Measurements from ENCODE around the gene ZNF423.

ZNF423 gene

DNA sequence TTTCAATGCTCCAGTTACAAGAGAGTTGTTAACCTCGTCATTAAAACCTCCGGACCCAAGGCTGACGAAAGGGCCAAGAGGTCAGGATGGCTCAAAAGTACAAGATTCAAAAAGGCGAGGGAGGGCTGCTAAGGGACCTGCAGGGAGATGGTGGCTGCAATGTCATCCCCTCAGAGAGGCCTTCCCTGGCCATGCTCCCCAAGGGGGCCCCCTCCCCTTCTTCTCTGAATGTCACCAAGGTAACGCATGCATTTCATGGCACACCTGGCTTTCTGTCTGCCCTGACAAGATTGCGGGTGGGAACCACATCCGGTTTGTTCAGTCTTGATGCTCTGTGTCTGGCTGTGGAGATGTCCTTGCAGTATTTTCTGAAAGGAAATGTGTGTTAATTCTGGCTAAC lies 392.4 kb downstream of the ZNF423 start:
- no peak for DNase-seq

- no peak for DNase-seq
Measured at GRCh38 chr16:49462989-49463371, 392.9 kb downstream of the ZNF423 start.

- DNase-seq = no peak
Measured at GRCh38 chr16:49462362-49462988, 393.4 kb downstream of the ZNF423 start.

GRCh38 chr16:49461517-49461951 lies 394.4 kb downstream of the ZNF423 start:
- DNase-seq = no peak

DNA sequence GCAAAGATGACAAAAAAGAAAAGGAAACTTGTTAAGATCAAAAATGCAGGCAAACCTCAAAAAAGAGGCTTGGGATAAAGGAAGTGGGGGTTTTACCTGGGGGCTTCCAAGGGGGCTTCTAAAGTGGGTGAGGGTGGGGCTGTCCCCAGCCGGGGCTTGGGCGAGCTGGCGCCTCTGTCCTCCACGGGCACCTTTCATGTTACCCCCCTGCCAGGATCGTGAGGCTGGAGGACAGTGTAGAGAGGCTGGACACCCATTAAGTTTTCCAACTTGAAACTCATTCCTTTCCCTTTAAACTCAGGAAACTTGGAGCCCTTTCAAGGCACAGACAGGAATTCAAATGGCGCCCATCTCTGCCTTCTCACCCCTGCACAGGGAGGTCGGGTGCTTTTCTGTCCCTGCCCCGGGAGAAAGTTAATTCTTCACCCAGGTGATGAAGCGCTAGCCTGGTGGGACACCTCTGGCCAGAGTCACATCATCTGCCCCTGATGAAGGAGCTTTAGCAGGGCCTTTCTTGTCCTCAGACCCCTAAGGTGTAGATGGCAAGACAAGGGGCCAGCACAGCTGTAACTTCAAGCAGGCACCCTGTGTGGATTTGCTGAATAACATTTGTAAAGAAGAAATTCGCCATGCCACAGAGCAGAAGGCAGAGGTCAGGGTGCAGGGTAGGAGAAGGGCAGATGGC lies 395.0 kb downstream of the ZNF423 start:
- DNase-seq = no peak

- DNase-seq = no peak
Measured at GRCh38 chr16:49459953-49460735, 395.8 kb downstream of the ZNF423 start.

GRCh38 chr16:49458656-49459445 lies 397.1 kb downstream of the ZNF423 start:
- DNase-seq = no peak

DNA sequence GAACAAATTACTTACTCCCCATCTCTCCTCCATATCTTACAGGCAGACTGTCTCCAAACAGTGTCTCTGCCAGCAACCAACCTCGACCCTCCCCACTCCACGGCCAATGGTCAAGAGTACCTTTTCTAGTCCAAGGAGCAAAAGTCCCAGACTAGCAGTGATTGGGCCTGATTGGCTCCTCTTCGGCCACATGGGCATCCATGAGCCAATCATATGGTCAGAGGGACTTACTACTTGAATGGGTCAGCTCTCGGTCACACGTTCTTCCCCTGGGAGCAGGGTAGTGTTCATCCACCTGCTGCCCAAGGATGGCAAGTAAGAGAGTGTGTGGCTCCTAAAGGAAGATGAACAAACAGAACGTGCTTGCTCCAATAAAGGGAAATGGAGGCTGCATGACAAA lies 397.7 kb downstream of the ZNF423 start:
- no peak for DNase-seq

DNA sequence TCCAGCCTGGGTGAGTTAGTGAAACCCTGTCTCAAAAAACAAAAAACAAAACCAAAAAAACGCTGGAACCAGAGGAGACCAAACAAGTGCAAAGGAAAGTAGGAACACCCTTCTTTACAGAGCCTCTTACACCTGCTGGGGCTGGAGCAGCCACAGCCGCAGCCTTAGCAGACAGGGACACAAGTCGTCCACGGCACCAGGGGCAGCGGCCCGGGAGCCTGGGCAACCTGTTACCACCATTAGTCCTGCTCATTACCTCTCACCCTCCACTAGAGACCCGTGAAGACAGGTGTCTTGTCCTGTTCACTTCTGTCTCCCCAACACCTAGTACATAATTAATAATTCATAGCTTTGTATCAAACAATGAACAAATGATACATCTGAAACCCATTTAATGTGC lies 398.7 kb downstream of the ZNF423 start:
- no peak for DNase-seq

- no peak for DNase-seq
Measured at GRCh38 chr16:49456763-49457162, 399.1 kb downstream of the ZNF423 start.

GRCh38 chr16:49455991-49456745 lies 399.7 kb downstream of the ZNF423 start:
- DNase-seq = no peak

DNA sequence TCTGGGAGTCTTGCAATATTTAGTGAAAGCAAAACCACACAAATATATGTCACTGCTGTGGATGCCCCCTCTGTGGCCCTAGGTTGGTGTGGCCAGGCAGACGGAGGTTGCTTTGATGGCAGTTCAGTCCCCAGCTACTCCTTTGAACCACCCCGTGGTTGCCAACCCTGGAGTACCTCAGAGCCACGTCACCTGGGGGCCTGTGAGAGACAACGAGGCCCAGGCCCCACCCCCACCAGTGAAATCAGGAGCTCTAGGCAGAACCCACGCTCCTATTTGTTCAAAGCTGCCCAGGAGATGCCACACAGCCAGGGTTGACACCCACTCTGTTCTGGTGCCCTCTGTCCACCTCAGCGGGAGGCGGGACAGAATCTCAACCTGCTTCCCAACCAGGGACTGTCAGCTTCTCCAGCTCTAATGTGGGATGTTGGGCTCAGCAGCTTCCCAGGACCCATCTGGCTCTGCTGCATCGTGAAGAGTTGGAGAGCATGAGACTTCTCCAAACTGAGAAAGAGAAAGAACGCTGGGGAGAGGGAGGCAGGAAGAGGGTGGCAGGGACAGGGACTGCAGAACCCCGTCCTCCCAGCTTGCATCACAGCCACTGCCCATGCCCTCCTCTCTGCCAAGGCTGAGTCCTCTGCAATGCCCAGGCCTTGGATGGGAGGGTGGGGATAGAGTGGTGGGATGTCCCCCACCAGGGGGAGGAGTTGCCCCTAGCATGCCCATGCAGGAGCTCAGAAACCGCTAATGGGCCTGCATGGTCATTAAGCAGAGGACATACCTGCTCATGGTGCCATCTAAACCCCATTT lies 400.5 kb downstream of the ZNF423 start:
- DNase-seq = no peak

DNA sequence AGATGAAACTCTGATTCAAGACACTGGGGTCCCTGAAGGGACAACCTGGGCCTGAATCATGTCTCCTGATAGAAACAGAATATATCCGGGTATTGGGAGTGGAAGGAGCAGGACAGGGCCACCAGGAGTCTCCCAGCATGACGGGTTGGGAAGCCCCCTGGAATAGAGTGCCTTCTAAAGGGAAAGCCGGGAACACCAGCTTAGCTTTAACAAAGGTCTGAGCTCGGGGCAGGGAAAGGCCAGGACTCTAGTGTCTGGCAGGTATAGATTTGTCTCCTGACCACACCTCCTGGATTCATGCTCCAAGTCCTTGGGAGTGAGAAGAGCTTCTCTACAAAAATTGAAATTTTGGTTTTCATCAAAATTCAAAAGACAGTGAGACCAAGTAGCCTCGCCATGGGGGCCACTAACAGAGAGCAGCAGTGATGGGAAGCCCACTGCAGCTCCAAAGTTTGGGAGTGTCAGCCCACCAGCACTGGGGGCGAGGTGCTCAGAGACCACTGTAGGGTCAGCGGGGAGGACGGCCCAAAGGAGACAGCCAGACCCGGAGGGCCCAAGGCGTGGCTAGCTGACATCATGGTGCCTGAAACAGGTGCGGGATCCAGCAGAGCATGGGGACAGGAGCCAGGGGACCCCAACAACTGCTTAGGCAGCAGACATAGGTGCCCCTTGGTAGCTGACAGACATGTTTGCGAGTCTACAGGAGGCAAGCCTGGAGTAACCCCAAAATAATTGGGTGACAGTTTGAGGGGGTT lies 401.3 kb downstream of the ZNF423 start:
- DNase-seq = no peak

- no peak for DNase-seq
Measured at GRCh38 chr16:49453983-49454382, 401.9 kb downstream of the ZNF423 start.

GRCh38 chr16:49453021-49453420 lies 402.9 kb downstream of the ZNF423 start:
- DNase-seq = no peak

DNA sequence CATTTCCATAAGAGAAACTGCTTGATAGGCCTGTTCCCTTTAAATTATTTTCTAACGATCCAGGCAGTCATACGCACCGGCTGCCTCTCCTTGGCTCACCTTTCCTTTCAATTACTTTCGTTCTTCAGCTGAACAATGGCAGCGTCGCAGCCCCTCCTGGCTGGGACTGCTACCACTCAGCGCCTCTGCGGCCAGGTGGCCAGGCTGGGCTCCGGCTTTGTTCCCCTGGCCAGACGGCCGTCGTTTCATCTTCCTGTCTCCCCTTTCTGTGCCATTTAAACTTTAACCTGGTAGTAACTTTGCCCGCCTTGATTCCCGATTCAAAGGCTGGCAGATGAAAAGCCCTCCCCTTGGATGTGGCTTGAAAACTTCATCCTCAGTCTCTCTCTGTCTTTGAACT lies 403.3 kb downstream of the ZNF423 start:
- no peak for DNase-seq

- no peak for DNase-seq
Measured at GRCh38 chr16:49452108-49452507, 403.8 kb downstream of the ZNF423 start.

DNA sequence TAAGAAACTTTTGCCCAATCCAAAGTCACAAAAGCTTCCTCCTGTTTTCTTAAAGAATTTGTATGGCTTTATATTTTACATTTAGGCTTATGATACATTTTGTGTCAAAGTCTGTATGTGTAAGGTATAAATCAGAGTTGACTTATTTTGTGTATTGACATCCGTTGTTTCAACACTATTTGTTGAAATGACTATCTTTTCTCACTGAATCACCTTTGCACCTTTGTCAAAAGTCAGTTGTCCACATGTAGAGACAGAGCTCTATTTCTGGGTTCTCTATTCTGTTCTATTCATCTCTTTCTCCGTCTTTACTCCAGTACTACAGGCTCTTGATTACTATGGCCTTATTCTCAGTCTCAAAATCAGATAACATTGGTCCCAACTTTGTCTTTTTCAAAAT lies 409.1 kb downstream of the ZNF423 start:
- no peak for DNase-seq

DNA sequence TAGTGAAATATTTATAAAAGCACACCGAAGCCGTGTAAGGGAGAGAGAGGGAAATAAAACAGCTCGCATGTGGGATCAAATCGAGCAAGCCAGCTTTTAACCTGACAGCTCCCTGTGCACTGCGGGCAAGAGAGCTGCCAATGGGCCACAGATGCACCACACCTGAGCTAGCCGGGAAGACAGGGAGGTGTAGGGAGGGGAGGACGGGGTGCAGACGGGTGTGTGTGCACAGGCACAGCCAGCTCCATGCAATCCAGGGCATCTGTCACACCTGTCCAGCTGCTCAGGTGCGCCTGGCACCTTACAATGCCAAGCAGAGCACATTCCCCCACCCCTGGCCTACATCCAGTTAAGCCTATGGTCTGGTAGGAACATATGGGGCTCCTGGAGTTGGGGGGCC lies 412.3 kb downstream of the ZNF423 start:
- no peak for DNase-seq

GRCh38 chr16:49442805-49443204 lies 413.1 kb downstream of the ZNF423 start:
- DNase-seq = no peak

- peak in 1 of 2 donors; percentile 69 for DNase-seq
Measured at GRCh38 chr16:49441366-49441780, 414.5 kb downstream of the ZNF423 start.
